Activated naive CD8-positive, alpha-beta T cell treated with anti-CD3 and anti-CD28 coated beads for 36 hours (primary cell): ENCODE results near the gene B4GALNT3. TPM values are rescaled to one million over a fixed set of nuclear protein-coding genes. Genes with fewer than 3 reads are reported as not detected.

Experiments
- DNase-seq: peaks from one replicate; pipeline ENCODE4 v3.0.0; 2021
- H3K27ac Mint-ChIP-seq: one replicate; pipeline ENCODE4 v1.8.0; 2022; ENCODE audit warnings: mild to moderate bottlenecking, moderate library complexity, mixed read lengths
- H3K27me3 Mint-ChIP-seq: one replicate; pipeline ENCODE4 v1.8.0; 2022; ENCODE audit warnings: mild to moderate bottlenecking, mixed read lengths
- H3K36me3 Mint-ChIP-seq: one replicate; pipeline ENCODE4 v1.8.0; 2021; ENCODE audit warnings: mild to moderate bottlenecking, mixed read lengths
- H3K4me1 Mint-ChIP-seq: one replicate; pipeline ENCODE4 v1.8.0; 2021; ENCODE audit warnings: mixed read lengths
- H3K4me3 Mint-ChIP-seq: one replicate; pipeline ENCODE4 v1.8.0; 2022; ENCODE audit warnings: mild to moderate bottlenecking, moderate library complexity, mixed read lengths
- H3K9me3 Mint-ChIP-seq: one replicate; pipeline ENCODE4 v1.8.0; 2022; ENCODE audit warnings: mixed read lengths
- total RNA-seq, 2 experiments: library from RNA; stranded (reverse); gene quantifications; one replicate each; pipeline ENCODE4 v1.2.3, GENCODE V29; 2021

The B4GALNT3 gene
- total RNA-seq, 2 experiments from 2014 or later = 0.66 to 1.1 TPM

DNA sequence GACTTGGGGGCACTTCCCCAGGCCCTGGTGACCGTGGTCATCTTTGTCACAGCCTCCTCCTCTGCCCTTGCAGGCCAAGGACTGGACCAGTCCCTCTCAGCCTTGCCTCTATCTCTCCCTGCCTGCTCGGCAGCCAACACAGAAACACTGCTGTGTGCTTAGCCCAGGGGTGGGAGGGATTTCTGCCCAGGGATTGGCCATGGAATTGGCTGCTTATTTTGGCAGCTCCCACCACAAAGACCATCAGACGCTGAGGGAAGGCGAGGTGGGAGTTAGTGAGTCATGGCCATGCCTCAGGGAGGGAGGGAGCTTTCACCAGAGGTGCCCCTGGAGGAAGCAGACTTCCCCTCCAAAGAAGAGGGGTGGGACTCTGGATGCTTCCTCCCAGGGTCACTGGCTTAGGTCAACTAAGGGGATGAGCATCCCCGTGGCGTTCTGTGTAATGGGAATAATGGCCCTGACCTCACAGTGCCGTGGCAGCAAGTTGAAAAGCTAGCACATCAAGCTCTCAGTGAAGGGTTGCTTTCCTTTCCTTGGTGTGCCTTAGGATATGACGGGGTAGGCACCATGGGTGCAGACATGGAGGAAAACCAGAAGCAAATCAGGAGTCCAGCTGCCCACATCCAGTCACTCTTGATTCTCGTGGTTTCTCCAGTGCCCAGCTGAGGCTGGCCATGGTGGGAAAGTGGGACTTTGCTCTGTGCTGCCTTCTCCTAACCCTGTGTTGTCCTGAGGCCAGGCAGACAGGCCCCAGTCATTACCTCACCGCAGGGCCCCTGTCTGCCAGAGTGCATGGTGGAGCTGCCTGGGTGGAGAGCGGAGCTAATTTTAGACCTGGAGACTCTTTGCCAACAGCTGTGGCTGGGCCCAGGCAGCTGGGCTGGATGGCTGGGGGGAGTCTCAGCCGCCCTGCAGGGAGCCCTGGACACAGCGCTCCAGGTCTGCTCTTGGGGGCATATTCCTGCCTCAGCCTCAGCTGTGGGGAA is 21.4 kb downstream of the B4GALNT3 start:
- DNase-seq = no peak
- H3K27ac Mint-ChIP-seq = no peak overlapping the region
- H3K27me3 Mint-ChIP-seq = peaks cover 9% of the 10 kb centered on the region
- H3K4me1 Mint-ChIP-seq = no peaks in the 10 kb centered on the region
- H3K36me3 Mint-ChIP-seq = no peaks in the 10 kb centered on the region
- H3K4me3 Mint-ChIP-seq = no peak overlapping the region
- no peaks in the 10 kb centered on the region for H3K9me3 Mint-ChIP-seq

DNA sequence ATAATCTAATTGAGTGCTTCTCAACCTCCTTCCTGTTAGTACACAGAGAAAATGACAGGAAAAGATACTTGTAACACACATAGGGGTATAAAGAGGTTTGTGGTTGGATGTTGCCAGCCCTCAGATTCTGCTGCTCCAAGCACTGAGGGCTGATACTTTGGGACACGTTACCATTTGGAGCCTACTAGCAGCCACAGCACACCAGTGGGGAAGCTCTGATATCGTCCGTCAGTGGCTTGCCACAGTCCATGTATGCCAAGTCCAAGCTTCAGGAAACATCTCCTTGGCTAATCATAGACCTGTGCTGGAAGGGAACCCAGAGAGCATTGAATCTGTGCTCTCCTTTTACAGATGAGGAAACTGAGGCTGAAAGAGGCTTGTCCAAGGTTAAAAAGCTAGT is 22.3 kb downstream of the B4GALNT3 start:
- Mint-ChIP-seq H3K27ac (no peak overlapping the region), H3K27me3 (peaks cover 9% of the 10 kb centered on the region), H3K4me1 (no peaks in the 10 kb centered on the region), H3K4me3 (no peak overlapping the region), H3K36me3 (peaks cover 2% of the 10 kb centered on the region), H3K9me3 (peaks cover 2% of the 10 kb centered on the region)
- no peak for DNase-seq

DNA sequence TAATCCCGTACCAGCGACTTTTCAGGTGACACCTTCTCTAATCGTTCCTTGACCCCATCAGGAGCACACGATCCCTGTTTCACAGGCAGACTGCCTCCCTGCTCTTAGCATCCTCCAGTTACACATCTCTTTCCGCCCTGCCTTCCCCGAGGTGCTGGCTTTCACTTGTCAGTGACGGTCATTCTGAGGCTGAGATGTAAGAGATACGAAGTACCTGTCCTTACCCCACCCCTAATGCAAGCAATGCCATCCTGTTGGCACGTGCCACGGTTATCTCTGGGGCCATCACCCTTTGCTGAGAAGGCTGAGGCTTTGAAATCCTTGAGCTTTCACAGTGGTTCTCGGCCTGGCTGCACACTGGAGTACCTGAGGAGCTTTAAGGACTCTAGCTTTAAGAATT is 24.4 kb downstream of the B4GALNT3 start:
- no peaks in the 10 kb centered on the region for H3K4me1 Mint-ChIP-seq
- H3K9me3 Mint-ChIP-seq = peaks cover 11% of the 10 kb centered on the region
- DNase-seq = no peak
- no peak overlapping the region for H3K27ac Mint-ChIP-seq
- H3K27me3 Mint-ChIP-seq = peaks cover 9% of the 10 kb centered on the region
- H3K4me3 Mint-ChIP-seq = no peak overlapping the region
- peaks cover 6% of the 10 kb centered on the region for H3K36me3 Mint-ChIP-seq

DNA sequence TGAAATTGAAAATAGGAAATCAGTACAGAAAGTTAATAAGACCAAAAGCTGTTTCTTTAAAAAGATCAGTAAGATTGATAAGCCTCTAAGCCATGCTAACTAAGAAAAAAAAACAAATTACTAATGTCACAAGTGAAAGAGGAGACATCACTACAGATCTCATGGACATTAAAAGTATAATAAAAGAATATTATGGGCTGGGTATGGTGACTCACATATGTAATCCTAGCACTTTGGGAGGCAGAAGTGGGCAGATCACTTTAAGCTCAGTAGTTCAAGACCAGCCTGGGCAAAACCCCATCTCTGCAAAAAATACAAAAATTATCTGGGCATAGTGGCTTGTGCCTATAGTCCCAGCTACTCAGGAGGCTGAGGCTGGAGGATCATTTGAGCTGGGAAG is 30.5 kb downstream of the B4GALNT3 start:
- no peaks in the 10 kb centered on the region for H3K27me3 Mint-ChIP-seq
- no peak overlapping the region for H3K27ac Mint-ChIP-seq
- peaks cover 9% of the 10 kb centered on the region for H3K36me3 Mint-ChIP-seq
- no peak overlapping the region for H3K4me3 Mint-ChIP-seq
- peaks cover 28% of the 10 kb centered on the region for H3K9me3 Mint-ChIP-seq
- no peak for DNase-seq
- no peaks in the 10 kb centered on the region for H3K4me1 Mint-ChIP-seq

DNA sequence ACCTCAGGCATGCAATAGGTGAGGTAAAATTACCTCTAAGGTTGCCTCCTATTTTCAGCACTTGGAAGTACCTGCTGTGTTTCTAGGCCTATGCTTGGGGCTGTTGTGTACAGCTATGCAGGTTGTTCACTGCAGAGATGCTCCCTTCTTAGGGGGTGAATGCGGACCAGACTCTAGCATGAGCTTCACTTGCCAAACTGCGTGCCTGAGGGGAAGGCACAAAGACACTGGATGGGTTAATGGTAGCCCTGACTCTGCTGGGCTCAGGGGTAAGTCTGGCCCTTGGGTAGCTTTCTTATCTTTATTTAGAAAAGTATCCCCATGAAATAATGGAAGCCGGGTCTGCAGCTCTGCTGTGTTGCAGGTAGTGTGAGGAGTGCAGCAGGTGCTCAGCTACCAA is 35.7 kb downstream of the B4GALNT3 start:
- H3K36me3 Mint-ChIP-seq = peaks cover 2% of the 10 kb centered on the region
- no peaks in the 10 kb centered on the region for H3K4me1 Mint-ChIP-seq
- H3K9me3 Mint-ChIP-seq = peaks cover 4% of the 10 kb centered on the region
- no peaks in the 10 kb centered on the region for H3K27me3 Mint-ChIP-seq
- DNase-seq = no peak
- no peak overlapping the region for H3K4me3 Mint-ChIP-seq
- no peak overlapping the region for H3K27ac Mint-ChIP-seq

DNA sequence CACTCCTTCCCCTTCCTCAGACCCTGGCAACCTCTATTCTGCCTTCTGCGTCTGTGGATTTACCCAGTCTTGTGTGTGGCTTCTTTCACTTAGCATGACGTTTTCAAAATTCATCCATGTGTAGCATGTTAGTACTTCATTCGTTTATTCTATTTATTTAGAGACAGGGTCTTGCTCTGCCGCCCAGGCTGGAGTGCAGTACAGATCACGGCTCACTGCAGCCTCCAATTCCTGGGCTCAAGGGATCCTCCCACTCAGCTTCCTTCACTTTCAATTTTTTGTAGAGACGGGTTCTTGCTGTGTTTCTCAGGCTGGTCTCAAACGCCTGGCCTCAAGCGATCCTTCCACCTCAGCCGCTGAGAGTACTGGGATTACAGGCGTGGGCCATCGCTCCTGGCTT is 37.0 kb downstream of the B4GALNT3 start:
- Mint-ChIP-seq H3K4me3 (no peak overlapping the region), H3K27me3 (no peaks in the 10 kb centered on the region), H3K27ac (no peak overlapping the region), H3K4me1 (no peaks in the 10 kb centered on the region), H3K36me3 (no peaks in the 10 kb centered on the region), H3K9me3 (no peaks in the 10 kb centered on the region)
- no peak for DNase-seq

DNA sequence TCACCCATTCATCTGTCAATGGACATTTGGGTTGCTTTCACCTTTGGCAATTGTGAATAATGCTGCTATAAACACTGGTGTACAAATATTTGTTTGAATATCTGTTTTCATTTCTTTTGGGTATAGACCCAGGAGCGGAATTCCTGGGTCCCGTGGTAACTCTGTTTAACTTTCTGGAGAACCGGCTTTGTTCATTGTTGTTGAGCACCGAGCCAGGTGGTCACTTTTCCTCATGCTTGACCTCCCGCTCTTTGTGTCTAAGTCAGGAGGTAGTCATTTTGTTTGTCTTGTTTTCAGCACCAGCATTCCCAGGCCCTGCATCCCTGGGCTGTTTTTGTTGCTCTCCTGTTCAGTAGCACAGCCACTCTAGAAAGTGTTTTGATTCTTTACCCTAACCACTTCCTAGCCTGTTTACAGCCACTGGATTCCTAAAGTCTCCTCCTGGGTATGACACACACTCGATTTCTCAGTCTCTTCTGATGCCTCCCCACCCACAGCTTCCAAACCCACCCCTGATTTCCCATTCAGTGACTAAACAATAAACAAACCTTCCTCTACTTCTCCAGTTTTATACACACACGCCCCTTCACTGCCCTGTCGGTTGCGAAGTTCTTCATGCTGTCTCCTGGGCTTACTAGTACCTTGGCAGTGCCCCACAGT is 37.9 kb downstream of the B4GALNT3 start:
- H3K36me3 Mint-ChIP-seq = no peaks in the 10 kb centered on the region
- no peaks in the 10 kb centered on the region for H3K9me3 Mint-ChIP-seq
- H3K4me3 Mint-ChIP-seq = no peak overlapping the region
- no peak for DNase-seq
- H3K27me3 Mint-ChIP-seq = no peaks in the 10 kb centered on the region
- H3K27ac Mint-ChIP-seq = no peak overlapping the region
- H3K4me1 Mint-ChIP-seq = no peaks in the 10 kb centered on the region

DNA sequence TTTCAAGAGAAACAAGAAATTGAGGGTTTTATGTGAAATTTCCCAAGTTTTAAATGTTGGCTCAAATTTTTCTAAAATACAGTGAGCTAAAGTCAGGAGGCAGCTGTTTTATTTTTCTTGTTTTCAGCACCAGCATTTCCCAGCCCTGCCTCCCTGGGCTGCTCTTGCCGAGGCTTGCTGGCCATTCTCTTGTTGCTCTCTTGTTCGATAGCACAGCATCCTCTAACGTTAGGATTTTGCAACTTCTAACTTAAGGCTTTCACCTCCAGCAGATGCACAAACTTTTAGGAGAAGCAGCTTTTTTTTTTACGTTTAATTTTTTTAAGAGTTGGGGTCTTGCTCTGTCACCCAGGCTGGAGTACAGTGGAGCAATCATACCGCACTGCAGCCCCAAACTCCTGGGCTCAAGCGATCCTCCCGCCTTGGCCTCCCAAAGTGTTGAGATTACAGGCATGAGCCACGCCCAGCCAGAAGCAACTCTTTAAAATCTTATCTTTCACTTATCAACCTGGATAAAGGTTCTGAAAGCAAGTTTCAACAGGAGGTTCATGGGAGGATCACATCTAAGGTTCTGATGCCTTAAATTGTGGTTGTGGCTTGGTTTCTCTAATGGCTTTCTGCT is 40.2 kb downstream of the B4GALNT3 start:
- H3K27ac Mint-ChIP-seq = no peak overlapping the region
- H3K4me1 Mint-ChIP-seq = no peaks in the 10 kb centered on the region
- DNase-seq = no peak

DNA sequence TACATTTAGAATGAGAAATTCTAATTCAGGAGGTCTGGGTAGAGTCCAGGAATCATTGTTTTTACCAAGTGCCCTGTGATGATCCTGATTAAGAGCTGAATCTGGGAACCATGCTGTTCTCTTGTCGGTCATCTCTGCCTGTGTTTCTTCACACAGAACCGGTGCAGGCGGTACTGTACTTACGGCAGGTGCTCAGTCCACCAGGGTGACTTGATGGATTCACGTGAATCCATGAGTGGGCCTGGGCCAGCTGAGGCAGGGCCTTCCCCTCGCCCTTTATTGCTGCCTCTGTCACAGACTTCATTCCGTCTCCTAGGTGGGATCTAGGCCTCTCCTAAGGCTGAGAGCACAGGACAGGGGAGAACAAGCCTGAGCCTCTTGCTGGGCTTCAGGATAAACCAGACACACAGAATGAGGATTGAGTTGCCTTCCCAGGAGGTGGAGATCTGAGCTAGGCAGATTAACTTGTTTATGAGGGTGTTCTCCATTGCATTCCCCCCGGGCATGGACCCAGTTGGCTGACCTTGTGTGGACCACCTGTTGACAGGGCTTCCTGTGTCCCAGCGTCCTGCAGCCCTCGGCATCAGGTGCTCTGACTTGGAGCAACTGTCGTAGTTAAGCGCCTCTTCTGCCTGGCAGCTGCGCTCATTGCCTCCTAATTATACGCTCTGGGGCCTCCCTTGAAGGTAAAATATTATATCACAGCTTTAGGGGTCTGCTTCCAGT is 42.1 kb downstream of the B4GALNT3 start:
- Mint-ChIP-seq H3K9me3 (no peaks in the 10 kb centered on the region), H3K36me3 (no peaks in the 10 kb centered on the region), H3K4me3 (no peak overlapping the region), H3K4me1 (no peaks in the 10 kb centered on the region), H3K27me3 (no peaks in the 10 kb centered on the region), H3K27ac (no peak overlapping the region)
- DNase-seq = no peak

More for the DNA sequence above, 40.2 kb downstream of the B4GALNT3 start:
- no peaks in the 10 kb centered on the region for H3K27me3 Mint-ChIP-seq
- H3K36me3 Mint-ChIP-seq = no peaks in the 10 kb centered on the region
- H3K4me3 Mint-ChIP-seq = no peak overlapping the region
- H3K9me3 Mint-ChIP-seq = no peaks in the 10 kb centered on the region

DNA sequence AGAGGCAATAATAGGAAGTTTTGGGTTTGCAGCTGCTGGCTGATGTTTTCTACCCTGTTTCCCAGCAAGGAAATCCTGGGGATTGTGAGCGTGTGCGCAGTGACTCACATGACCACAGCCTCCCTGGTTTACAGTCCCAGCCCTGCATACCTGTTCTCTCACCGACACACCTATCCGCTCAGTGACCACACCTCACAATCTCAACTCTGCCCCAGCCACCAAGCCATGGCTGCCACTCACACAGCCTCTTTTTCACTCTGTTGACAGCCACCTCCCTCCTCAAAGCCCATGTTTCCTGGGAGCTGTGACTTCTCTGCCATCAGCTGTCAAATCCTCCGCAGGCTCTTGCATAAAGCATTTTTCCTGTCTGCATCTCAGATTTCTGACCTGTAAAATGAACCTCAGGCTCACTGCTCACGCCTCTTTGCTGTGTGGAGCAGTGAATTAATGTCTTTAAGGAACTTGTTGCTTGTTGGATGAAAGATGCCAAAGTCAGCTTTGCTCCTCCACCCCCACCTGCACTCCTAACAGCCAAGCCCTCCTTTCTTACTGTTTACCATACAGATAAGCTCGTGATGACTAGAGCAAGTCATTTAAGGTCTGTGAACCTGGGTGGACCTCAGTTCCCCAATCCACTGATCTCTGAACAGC is 43.5 kb downstream of the B4GALNT3 start:
- Mint-ChIP-seq H3K27ac (no peak overlapping the region), H3K27me3 (no peaks in the 10 kb centered on the region)

DNA sequence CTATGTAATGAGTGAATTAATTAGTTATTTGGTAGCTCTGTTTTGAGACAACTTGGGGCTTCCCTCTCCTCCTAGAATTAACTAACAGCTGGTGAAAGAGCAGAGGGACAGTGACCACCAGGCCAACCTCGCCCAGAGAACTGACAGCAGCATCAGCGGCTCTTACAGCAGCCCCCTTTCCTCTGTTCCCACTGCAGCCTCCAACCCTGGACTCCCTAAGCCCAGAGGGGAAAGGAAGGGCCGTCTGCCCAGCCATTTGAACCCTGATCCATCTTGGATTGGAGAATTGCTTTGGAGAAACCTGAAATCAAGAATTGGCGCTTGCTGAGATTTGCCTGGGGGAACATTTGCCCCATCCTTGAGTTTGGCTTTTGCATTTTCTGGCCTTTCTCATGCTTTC is 45.5 kb downstream of the B4GALNT3 start:
- no peaks in the 10 kb centered on the region for H3K9me3 Mint-ChIP-seq
- no peak for DNase-seq
- H3K36me3 Mint-ChIP-seq = no peaks in the 10 kb centered on the region

More for the DNA sequence above, 43.5 kb downstream of the B4GALNT3 start:
- no peaks in the 10 kb centered on the region for H3K36me3 Mint-ChIP-seq
- H3K9me3 Mint-ChIP-seq = no peaks in the 10 kb centered on the region
- DNase-seq = no peak
- H3K4me1 Mint-ChIP-seq = no peaks in the 10 kb centered on the region
- no peak overlapping the region for H3K4me3 Mint-ChIP-seq

DNA sequence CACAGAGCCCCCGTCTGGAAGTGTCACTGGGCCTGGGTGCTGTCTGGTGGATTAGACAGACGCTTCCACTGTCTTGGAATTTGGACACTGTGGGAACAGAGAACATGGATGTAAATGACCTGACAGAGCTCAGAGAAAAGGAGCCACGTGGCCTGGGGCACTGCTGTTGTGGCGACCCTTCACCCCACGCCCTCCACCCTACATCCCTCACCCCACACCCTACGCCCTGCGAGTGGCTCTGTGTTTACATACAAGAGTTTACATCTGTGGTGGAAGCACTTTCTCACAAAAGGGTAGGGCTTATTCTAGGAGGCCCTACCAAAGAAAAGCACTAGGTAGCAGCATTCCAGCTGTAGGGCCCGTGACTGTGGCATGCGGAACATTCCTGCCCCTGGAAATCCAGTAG is 47.7 kb downstream of the B4GALNT3 start:
- H3K4me3 Mint-ChIP-seq = no peak overlapping the region
- H3K36me3 Mint-ChIP-seq = no peaks in the 10 kb centered on the region
- no peaks in the 10 kb centered on the region for H3K4me1 Mint-ChIP-seq
- DNase-seq = no peak
- no peaks in the 10 kb centered on the region for H3K9me3 Mint-ChIP-seq
- H3K27me3 Mint-ChIP-seq = no peaks in the 10 kb centered on the region
- H3K27ac Mint-ChIP-seq = no peak overlapping the region

More for the DNA sequence above, 45.5 kb downstream of the B4GALNT3 start:
- H3K27me3 Mint-ChIP-seq = no peaks in the 10 kb centered on the region
- H3K27ac Mint-ChIP-seq = no peak overlapping the region
- H3K4me1 Mint-ChIP-seq = no peaks in the 10 kb centered on the region
- no peak overlapping the region for H3K4me3 Mint-ChIP-seq

DNA sequence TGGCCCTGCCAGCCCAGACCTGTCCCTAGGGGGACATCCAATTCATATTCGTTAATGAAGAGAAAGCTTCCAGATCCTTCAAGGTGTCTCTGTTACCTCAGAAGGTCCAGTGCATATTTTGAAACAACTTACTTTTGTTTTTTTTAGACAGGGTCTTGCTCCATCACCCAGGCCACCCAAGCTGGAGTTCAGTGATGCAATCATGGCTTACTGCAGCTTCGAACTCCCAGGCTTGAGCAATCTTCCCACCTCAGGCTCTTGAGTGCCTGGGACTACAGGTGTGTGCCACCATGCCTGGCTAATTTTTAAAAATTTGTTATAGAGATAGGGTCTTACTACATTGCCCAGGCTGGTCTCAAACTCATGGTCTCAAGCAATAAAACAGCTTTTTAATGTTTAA is 48.4 kb downstream of the B4GALNT3 start:
- Mint-ChIP-seq H3K27ac (no peak overlapping the region), H3K4me3 (no peak overlapping the region), H3K36me3 (no peaks in the 10 kb centered on the region), H3K27me3 (peaks cover 6% of the 10 kb centered on the region), H3K9me3 (no peaks in the 10 kb centered on the region), H3K4me1 (no peaks in the 10 kb centered on the region)
- no peak for DNase-seq

DNA sequence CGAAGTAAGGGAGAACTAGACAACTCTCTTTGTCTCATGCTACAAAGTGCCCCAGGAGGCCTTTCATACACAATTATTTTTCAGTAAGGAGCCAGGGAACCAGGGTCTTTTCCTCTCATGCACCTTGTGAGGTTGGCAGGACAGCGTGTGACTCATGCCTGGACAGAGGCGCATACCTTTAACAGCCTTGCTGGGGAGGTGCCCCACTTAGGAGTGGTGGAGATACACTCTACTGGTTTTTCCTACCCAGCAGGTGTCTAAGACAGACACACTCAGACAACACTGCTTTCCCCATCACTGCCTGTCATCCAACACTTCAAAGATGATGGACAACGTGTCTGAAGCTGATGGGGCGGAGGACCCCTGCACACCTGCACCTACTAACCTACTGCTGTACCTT is 49.1 kb downstream of the B4GALNT3 start:
- Mint-ChIP-seq H3K9me3 (no peaks in the 10 kb centered on the region), H3K27ac (no peak overlapping the region), H3K36me3 (no peaks in the 10 kb centered on the region), H3K4me1 (no peaks in the 10 kb centered on the region), H3K4me3 (no peak overlapping the region), H3K27me3 (peaks cover 6% of the 10 kb centered on the region)
- DNase-seq = no peak
